ENCODE measurements around the gene STAG1. TPM values are rescaled to one million over a fixed set of nuclear protein-coding genes. Genes with fewer than 3 reads are reported as not detected.
"Not testable (repeated sequence)": the region's sequence is repeated elsewhere in the genome, so short reads cannot be mapped to it uniquely, and the experiment has no call there.

The STAG1 gene
- total RNA-seq, 1 experiment from 2014 or later = 17.9 TPM

DNA sequence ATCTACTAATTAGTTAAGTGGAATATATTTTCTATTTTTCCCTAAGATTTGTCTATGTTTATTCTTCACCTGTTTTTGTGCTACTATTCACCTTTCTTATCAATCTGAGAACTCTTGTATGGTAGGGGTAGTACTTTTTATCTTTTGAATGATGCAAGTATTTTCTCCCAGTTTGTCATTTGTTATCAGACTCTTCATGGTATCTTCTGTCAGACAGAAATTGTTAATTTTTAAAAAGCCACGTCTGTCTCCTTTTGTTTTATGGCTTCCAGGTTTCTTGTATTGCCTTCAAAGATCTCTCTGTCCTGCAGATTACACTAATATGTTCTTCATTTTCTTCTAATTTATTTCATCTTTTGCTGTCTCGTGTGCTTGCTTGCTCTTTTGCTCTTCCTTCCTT is 317.7 kb downstream of the STAG1 start:
- in situ Hi-C loops (cut with HindIII; ENCODE audit: low pct_unique_long_range_greater_than_20kb, low sequenced_read_pairs) = no loop called here
- DNase-seq (ENCODE audit: low read depth, low spot score) = no peak

DNA sequence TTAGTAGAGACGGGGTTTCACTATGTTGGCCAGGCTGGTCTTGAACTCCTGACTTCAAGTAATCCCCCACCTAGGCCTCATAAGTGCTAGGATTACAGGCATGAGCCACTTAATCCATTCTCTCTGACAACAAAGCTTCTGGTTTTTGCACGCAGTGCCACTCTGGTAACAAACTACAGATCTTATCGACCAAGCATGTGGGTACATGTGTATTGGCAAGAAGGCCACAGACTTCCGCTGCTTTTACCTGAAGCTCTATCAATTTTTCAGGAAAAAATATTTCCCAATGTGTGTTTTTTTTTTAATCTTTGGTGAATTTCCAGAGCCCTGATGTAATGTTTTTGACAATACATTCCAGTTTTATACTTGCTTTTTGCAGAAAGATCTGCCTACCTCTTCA is 319.5 kb downstream of the STAG1 start:
- no peak for DNase-seq (ENCODE audit: low read depth, low spot score)
- in situ Hi-C loops (cut with HindIII; ENCODE audit: low pct_unique_long_range_greater_than_20kb, low sequenced_read_pairs) = no loop called here

- in situ Hi-C loops (cut with HindIII; ENCODE audit: low pct_unique_long_range_greater_than_20kb, low sequenced_read_pairs) = no loop called here
- no peak for DNase-seq (ENCODE audit: low read depth, low spot score)
Observed at GRCh38 chr3:136428167-136428566, 324.0 kb downstream of the STAG1 start.

DNA sequence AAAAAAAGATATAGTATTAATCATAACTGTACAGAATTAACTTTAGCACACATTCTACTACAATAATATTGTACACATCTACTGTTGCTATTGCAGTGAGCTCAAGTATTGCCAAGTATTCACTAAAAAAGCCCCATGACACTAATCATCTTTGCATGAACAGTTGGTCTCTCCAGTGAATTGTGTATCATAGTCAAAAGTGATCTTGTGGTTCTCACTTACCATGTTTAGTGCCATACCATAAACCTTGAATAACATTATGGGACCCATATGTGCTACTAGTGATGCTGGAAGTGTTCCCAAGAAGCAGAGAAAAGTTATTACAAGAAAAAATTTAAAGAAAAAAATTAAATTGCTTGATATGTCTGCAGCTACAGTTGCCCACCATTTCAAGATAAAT is 324.9 kb downstream of the STAG1 start:
- in situ Hi-C loops (cut with HindIII; ENCODE audit: low pct_unique_long_range_greater_than_20kb, low sequenced_read_pairs) = no loop called here
- DNase-seq (ENCODE audit: low read depth, low spot score) = no peak

DNA sequence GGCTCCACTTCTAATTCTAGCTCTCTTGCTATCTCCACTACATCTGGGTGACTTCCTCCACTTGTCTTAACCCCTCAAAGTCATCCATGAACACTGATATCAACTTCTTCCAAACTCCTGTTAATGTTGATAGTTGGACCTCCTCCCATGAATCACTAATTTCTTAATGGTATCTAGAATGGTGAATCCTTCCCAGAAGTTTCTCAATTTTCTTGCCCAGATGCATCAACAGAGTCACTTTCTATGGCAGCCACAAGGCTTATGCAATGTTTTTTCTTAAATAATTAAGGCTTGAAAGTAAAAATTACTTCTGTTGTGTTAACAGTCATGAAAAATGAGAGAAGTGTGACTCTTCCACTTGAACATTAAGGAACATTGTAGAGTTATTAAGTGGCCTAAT is 337.7 kb downstream of the STAG1 start:
- no peak for DNase-seq (ENCODE audit: low read depth, low spot score)
- in situ Hi-C loops (cut with HindIII; ENCODE audit: low pct_unique_long_range_greater_than_20kb, low sequenced_read_pairs) = no loop called here

DNA sequence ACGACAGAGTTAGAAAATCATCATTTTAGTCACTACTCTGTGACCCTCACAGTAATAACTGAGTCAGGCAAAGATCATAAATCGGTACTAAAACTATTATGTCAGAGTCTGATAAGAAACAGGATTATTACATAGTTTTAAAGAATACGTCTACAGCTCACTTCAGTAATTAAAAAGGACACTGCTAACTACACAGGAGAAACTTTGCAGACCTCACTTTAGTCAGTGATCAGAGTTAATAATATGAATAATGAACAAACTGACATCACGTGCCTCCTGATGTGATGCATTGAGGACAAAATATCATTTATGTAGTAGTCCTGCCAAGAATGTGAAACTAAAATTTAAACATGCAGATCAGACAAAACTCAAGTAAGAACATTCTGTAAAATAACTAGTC is 339.9 kb downstream of the STAG1 start:
- in situ Hi-C loops (cut with HindIII; ENCODE audit: low pct_unique_long_range_greater_than_20kb, low sequenced_read_pairs) = no loop called here
- no peak for DNase-seq (ENCODE audit: low read depth, low spot score)

DNA sequence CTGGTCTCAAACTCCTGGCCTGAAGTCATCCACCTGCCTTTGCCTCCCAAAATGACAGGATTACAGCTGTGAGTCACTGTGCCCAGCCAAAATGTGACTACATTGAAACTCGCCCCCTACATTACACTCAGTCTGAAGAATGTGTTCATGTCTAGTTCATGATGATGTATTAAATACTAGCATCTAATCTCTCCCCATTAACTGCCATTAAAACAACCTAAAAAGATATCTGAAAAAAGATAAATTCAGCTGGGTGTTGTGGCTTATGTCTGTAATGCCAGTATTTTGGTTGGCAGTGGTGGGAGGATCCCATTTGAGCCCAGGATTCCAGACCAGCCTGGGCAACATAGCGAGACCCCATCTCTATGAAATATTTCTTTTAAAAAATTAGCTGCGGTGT is 342.6 kb downstream of the STAG1 start:
- no peak for DNase-seq (ENCODE audit: low read depth, low spot score)
- in situ Hi-C loops (cut with HindIII; ENCODE audit: low pct_unique_long_range_greater_than_20kb, low sequenced_read_pairs) = no loop called here

DNA sequence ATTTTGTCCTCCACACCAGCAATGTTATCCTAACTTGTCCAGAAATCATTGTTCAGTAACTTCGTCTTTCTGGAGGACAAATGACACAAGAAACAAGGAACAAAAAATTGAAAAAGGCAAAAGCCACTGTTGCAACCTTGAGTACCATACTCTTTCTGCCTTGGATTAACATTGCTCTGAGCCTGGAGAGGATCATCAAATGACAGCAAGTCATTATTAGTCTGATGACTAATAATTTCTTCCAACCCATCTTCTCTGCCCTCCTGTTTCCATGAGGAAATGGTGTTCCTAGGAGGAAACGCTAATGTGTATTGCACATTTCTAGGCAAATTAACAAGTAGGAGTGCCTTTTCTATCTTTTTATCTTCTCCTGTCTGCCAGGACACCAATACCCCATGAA is 348.1 kb downstream of the STAG1 start:
- in situ Hi-C loops (cut with HindIII; ENCODE audit: low pct_unique_long_range_greater_than_20kb, low sequenced_read_pairs) = no loop called here

DNA sequence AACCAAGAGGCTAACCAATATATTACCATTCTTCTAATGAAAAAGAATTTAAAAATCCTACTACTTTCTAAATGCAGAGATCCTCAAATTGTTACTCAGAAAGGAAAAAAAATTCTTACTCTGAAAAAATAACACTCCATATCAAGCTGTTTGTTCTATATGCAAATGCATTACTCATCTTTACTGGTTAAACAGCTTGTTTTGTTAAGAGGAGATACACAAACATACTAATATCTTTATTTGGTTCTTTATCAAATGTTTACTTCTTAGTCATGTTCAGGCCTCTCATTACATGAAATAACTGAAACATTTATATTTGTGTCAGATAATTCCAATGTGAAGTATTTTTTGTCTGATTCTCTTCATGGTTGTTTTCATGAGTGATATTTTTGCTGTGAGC is 355.3 kb downstream of the STAG1 start:
- no peak for DNase-seq (ENCODE audit: low read depth, low spot score)
- in situ Hi-C loops (cut with HindIII; ENCODE audit: low pct_unique_long_range_greater_than_20kb, low sequenced_read_pairs) = no loop called here

More for the DNA sequence above, 348.1 kb downstream of the STAG1 start:
- no peak for DNase-seq (ENCODE audit: low read depth, low spot score)

DNA sequence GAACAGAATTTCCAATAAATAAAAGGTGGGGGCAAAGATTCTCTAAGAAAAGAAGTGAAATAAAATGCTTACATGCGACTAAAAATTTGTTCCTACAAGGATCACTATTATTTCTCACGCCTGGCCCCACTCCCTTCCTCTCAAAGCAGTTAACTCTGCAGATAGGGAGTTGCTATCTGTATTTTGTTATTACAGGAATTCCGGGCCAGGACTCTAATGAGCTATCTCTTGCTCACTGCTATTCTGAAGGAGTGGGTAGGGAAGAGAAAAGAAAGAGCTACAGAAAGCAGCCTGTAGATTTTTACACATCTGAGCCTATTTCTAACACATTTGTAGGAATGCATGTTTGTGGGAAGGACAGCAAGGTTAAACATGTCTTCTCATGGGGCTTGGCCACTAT is 361.6 kb downstream of the STAG1 start:
- in situ Hi-C loops (cut with HindIII; ENCODE audit: low pct_unique_long_range_greater_than_20kb, low sequenced_read_pairs) = no loop called here

DNA sequence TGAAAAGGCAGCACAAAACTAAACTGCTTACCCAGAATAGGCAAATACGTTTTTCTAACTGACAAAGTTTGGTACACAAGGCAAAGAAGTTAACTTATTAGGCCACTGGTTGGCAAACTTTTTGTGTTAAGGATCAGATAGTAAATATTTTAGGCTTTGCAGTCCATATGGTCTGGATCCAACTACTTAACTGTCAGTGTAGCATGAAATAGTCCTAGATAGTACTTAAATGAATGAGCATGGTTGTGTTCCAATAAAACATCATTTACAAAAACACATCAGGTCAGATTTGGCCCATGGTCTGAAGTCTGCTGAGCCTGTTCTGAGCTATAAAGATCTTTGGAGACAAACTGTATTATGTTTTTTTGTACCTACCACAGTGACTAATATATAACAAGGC is 365.1 kb downstream of the STAG1 start:
- no peak for DNase-seq (ENCODE audit: low read depth, low spot score)
- in situ Hi-C loops (cut with HindIII; ENCODE audit: low pct_unique_long_range_greater_than_20kb, low sequenced_read_pairs) = no loop called here

More for the DNA sequence above, 361.6 kb downstream of the STAG1 start:
- DNase-seq (ENCODE audit: low read depth, low spot score) = no peak

GRCh38 chr3:136385457-136385856 is 366.7 kb downstream of the STAG1 start:
- in situ Hi-C loops (cut with HindIII; ENCODE audit: low pct_unique_long_range_greater_than_20kb, low sequenced_read_pairs) = no loop called here
- no peak for DNase-seq (ENCODE audit: low read depth, low spot score)

DNA sequence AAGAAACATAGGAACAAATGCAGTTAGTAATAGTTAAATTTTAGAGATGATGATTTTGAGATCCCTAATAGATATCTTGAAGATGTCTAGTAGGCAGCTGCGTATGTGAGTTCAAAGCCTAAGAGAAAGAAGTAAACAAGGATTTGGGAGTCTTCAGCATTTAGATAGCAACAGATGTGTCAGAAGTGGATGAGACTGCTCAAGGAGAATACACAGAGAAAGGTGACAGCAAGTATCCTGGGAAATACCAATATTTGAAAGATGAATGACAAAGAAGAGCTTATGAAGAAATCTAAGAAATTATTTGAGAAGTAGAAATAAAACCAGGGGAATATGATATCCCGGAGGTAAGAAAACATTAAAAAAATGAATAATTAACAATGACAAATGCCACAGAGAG is 371.1 kb downstream of the STAG1 start:
- in situ Hi-C loops (cut with HindIII; ENCODE audit: low pct_unique_long_range_greater_than_20kb, low sequenced_read_pairs) = no loop called here
- DNase-seq (ENCODE audit: low read depth, low spot score) = no peak

DNA sequence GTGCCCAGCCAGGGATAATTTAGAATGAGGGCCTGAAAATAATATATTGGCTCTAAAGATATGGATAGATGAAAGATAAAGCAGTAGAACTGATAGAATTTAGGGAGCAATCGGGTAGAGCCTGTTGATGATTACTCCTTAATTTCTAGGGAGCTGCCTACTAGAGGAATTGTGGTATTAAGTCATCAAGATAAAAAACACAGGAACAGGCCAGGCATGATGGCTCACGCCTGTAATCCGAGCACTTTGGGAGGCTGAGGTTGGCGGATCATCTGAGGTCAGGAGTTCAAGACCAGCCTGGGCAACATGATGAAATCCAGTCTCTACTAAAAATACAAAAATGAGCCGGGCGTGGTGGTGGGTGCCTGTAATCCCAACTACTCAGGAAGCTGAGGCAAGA is 371.6 kb downstream of the STAG1 start:
- DNase-seq (ENCODE audit: low read depth, low spot score) = no peak

DNA sequence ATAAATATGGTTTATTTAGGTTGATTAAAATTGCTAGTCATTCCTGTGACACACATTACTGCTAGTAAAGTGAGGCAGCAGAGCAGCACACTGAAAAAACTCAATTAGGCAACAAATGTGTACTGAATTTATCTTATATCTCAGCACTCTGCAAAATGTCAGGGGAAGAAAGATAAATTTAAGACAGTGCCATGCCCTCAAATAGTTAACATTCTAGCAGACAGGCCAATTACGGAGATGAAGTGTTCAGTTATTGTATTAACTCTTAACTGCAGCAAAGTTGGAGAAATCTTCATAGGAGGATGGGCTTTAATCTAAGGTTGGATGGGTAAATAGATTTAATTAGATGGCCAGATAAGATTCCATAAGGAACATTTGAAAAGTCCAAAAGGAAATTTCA is 374.2 kb downstream of the STAG1 start:
- in situ Hi-C loops (cut with HindIII; ENCODE audit: low pct_unique_long_range_greater_than_20kb, low sequenced_read_pairs) = no loop called here
- DNase-seq (ENCODE audit: low read depth, low spot score) = no peak

More for the DNA sequence above, 371.6 kb downstream of the STAG1 start:
- in situ Hi-C loops (cut with HindIII; ENCODE audit: low pct_unique_long_range_greater_than_20kb, low sequenced_read_pairs) = no loop called here

DNA sequence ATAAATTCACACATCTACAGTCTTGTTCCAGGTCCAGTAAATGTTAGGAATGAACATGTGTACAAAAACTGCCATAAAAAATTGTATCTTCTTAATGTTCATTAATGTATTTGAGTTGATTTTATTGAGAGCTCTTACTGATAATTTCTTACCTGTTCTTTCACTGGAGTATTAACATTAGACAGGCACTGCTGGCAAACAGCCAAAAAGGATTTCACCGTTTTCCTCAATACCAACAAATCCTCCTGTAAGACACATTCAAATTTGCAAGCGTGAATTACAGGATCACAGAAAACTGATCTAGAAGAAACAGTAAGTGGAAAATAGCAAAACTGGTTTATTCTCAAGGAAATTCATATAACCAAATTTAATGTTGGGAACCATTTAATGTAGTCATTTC is 374.7 kb downstream of the STAG1 start:
- in situ Hi-C loops (cut with HindIII; ENCODE audit: low pct_unique_long_range_greater_than_20kb, low sequenced_read_pairs) = no loop called here
- DNase-seq (ENCODE audit: low read depth, low spot score) = no peak

GRCh38 chr3:136375800-136376199 is 376.4 kb downstream of the STAG1 start:
- DNase-seq (ENCODE audit: low read depth, low spot score); in situ Hi-C loops (cut with HindIII; ENCODE audit: low pct_unique_long_range_greater_than_20kb, low sequenced_read_pairs): not testable (repeated sequence)

DNA sequence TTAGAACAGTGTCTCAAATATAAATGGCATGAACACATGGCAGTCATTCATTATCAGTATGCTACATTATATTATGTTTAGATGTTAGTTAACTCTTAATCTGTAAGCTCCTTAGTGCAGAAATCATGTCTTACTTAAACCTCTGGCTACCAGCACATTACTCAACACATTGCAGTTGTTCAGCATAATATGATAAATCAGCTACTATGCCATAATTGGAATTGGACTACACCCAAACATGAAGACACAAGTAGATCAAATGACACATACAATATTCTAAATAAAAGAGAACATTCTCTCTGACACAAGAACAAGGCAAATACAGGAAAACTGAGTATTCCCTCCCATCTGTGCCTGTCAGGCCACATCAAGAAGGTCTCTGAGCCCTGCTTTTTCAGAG is 385.9 kb downstream of the STAG1 start:
- DNase-seq (ENCODE audit: low read depth, low spot score) = no peak
- in situ Hi-C loops (cut with HindIII; ENCODE audit: low pct_unique_long_range_greater_than_20kb, low sequenced_read_pairs) = no loop called here

- no peak for DNase-seq (ENCODE audit: low read depth, low spot score)
- in situ Hi-C loops (cut with HindIII; ENCODE audit: low pct_unique_long_range_greater_than_20kb, low sequenced_read_pairs) = no loop called here
Observed at GRCh38 chr3:136353461-136353860, 398.7 kb downstream of the STAG1 start.

GRCh38 chr3:136351905-136352304 is 400.3 kb downstream of the STAG1 start:
- peak; percentile 16 for DNase-seq (ENCODE audit: low read depth, low spot score)
- in situ Hi-C loops (cut with HindIII; ENCODE audit: low pct_unique_long_range_greater_than_20kb, low sequenced_read_pairs) = no loop called here

All from SK-MEL-5 (cell line).